K562 (cell line): ENCODE data around the gene HMOX2. TPM values are rescaled to one million over a fixed set of nuclear protein-coding genes. Genes with fewer than 3 reads are reported as not detected.

Experiments used
- ATAC-seq: fragments of 200-7000 bp; cut with Tn5 transposase; 3 replicates; pipeline ENCODE4 v1.9.1; 2020; ENCODE audit warnings: moderate library complexity
- BruUV-seq: library from RNA; stranded (reverse); fragments of 400-500 nt; replicated peaks from 2 replicates; lab custom pipeline; 2021; lab: Mats Ljungman, UMichigan
- CTCF ChIA-PET: fragments of 300-600 bp; formaldehyde crosslinking; extraction: SDS; loops from one replicate; lab custom pipeline; 2021; ENCODE audit warnings: low intra/inter-chr PET ratio; lab: Yijun Ruan, JAX
- POLR2A ChIA-PET: fragments of 300-600, 350-650 bp; sonication (Branson Sonifier 250); formaldehyde crosslinking; extraction: SDS; loops from one replicate; lab custom pipeline; 2021; ENCODE audit warnings: antibody characterized with exemption, inconsistent platforms; lab: Yijun Ruan, JAX
- DNase-seq, 4 experiments: peaks; one replicate each; pipeline versions ENCODE4 v3.0.0 to v3.0.0-alpha.2; 2011 to 2018; ENCODE audit warnings: low spot score in 3 of 4, mixed read lengths in 3 of 4; ENCODE audit errors: extremely low read depth in 1 of 4
- FAIRE-seq: peaks from 2 replicates; lab custom pipeline; 2011; peaks lifted over from hg19 to GRCh38; lab: Jason Lieb, UNC
- H2AFZ ChIP-seq: 2 replicates; pipeline ENCODE4 v1.6.0; 2011; ENCODE audit warnings: low read depth, low read length, control low read depth, inconsistent platforms
- H3K27ac ChIP-seq: fragments of 200-600 bp; 3 replicates; pipeline ENCODE4 v1.8.0; 2011; ENCODE audit warnings: low read depth, mild to moderate bottlenecking, control low read depth, inconsistent platforms, low read length, moderate library complexity, mixed read lengths; ENCODE audit errors: extremely low read depth
- H3K27me3 ChIP-seq, 2 experiments: fragments of 300-600 bp in 1 of 2; 2 replicates in 1 of 2; 3 replicates in 1 of 2; pipeline versions ENCODE4 v1.6.0 to v1.8.0; 2011; ENCODE audit warnings: inconsistent platforms in 2 of 2, low read length in 2 of 2, mild to moderate bottlenecking in 1 of 2, mixed read lengths in 1 of 2, moderate library complexity in 1 of 2; ENCODE audit not compliant: control insufficient read depth in 2 of 2, insufficient read depth in 2 of 2
- H3K36me3 ChIP-seq: fragments of 300-600 bp; 3 replicates; pipeline ENCODE4 v1.8.0; 2011; ENCODE audit warnings: mild to moderate bottlenecking, low read length, inconsistent platforms; ENCODE audit not compliant: control insufficient read depth, insufficient read depth
- H3K4me1 ChIP-seq, 2 experiments: fragments of 200-600 bp in 1 of 2; replicated peaks in 1 of 2; 2 replicates in 1 of 2; 3 replicates in 1 of 2; pipeline versions ENCODE4 v1.5.1 to v1.8.0; 2011; ENCODE audit warnings: inconsistent platforms in 2 of 2, low read length in 2 of 2, mild to moderate bottlenecking in 1 of 2, mixed read lengths in 1 of 2, moderate library complexity in 1 of 2; ENCODE audit not compliant: control insufficient read depth in 2 of 2, insufficient read depth in 2 of 2
- H3K4me2 ChIP-seq: 2 replicates; pipeline ENCODE4 v1.6.1; 2011; ENCODE audit warnings: low read length, control low read depth, inconsistent platforms, mixed read lengths; ENCODE audit not compliant: insufficient read depth
- H3K4me3 ChIP-seq: fragments of 200-600 bp; sonication (generic), shearing (Covaris generic); 2 replicates; pipeline ENCODE4 v1.5.1; 2016; ENCODE audit warnings: control low read depth, inconsistent platforms
- H3K79me2 ChIP-seq: fragments of 200-600 bp; 3 replicates; pipeline ENCODE4 v1.8.0; 2011; ENCODE audit warnings: low read length, inconsistent platforms; ENCODE audit not compliant: control insufficient read depth, insufficient read depth
- H3K9ac ChIP-seq, 2 experiments: 2 replicates each; pipeline versions ENCODE4 v1.6.0 to v1.6.1; 2011; ENCODE audit warnings: low read depth in 2 of 2, low read length in 2 of 2, control low read depth in 1 of 2, inconsistent platforms in 1 of 2, mild to moderate bottlenecking in 1 of 2, mixed read lengths in 1 of 2; ENCODE audit not compliant: insufficient read depth in 1 of 2
- H3K9me1 ChIP-seq: one replicate; pipeline ENCODE4 v1.6.0; 2011; ENCODE audit warnings: inconsistent platforms, mild to moderate bottlenecking, low read length, moderate library complexity; ENCODE audit not compliant: control insufficient read depth, insufficient read depth
- H3K9me3 ChIP-seq: replicated peaks from 2 replicates; pipeline ENCODE4 v1.5.1; 2011; ENCODE audit warnings: low read depth, low read length, inconsistent platforms; ENCODE audit not compliant: control insufficient read depth, insufficient read depth
- H4K20me1 ChIP-seq: replicated peaks from 2 replicates; pipeline ENCODE4 v1.6.1; 2011; ENCODE audit warnings: low read length, inconsistent platforms, mixed read lengths; ENCODE audit not compliant: control insufficient read depth, insufficient read depth
- ASH1L ChIP-seq: fragments of 450-650 bp; IDR thresholded peaks from 2 replicates; pipeline ENCODE4 v1.6.1; 2018; ENCODE audit warnings: borderline replicate concordance, mild to moderate bottlenecking, low read depth; ENCODE audit not compliant: partially characterized antibody
- HLTF ChIP-seq: fragments of 450-650 bp; IDR thresholded peaks from 2 replicates; pipeline ENCODE4 v1.6.1; 2016
- NR3C1 ChIP-seq: sonication (generic); formaldehyde crosslinking; IDR thresholded peaks from 2 replicates; pipeline ENCODE4 v1.8.1; 2022; ENCODE audit warnings: missing genetic modification reagents
- POLR2G ChIP-seq: fragments of 200-400 bp; formaldehyde crosslinking; IDR thresholded peaks from 2 replicates; pipeline ENCODE4 v1.6.1; 2017; ENCODE audit warnings: low read depth, mild to moderate bottlenecking, antibody characterized with exemption, low read length, moderate library complexity
- WGBS: fragments of 100-300 bp; shearing (Covaris generic); methylation state at CpG from one replicate; pipeline ENCODE4 v1.1.6; 2016; ENCODE audit warnings: low coverage, mixed read lengths; ENCODE audit not compliant: insufficient coverage; ENCODE audit errors: missing lambda C conversion rate; 5-methylcytosine and 5-hydroxymethylcytosine counted together
- in situ Hi-C: fragments of 300-500 bp; cut with MboI; formaldehyde crosslinking; loops from 4 replicates; pipeline ENCODE4 v1.15.0; 2018; ENCODE audit warnings: inconsistent platforms, mixed read lengths
- intact Hi-C: fragments of 100-400 bp; cut with micrococcal nuclease; formaldehyde crosslinking; loops from 2 replicates; pipeline ENCODE4 v1.14.2; 2022
- polyA plus RNA-seq, 8 experiments: library from polyadenylated mRNA; depleted of rRNA in 4 of 8; stranded (reverse) in 5 of 8; unstranded in 3 of 8; fragments of >200 nt; fragmentation: Nextera tagmentation in 2 of 8; fragmentation: Illumina TruSeq in 1 of 8; extraction: Ambion mirVana in 2 of 8; extraction: Trizol in 1 of 8; gene quantifications; 2 replicates each; pipeline versions ENCODE4 v1.2.1 to v1.2.3, GENCODE V29; 2011 to 2014; ENCODE audit warnings: inconsistent platforms in 1 of 8, missing spikeins in 1 of 8
- total RNA-seq, 7 experiments: library from RNA; depleted of rRNA in 6 of 7; stranded (reverse); fragments of >200 nt in 6 of 7; fragmentation: Illumina TruSeq in 2 of 7; extraction: Trizol in 2 of 7; gene quantifications; 2 replicates each; pipeline versions ENCODE4 v1.2.1 to v1.2.3, GENCODE V29; 2011 to 2021; ENCODE audit warnings: low replicate concordance in 1 of 7

HMOX2 gene
- total and polyA plus RNA-seq, 9 of the 15 experiments (the other 6 are each of a cell fraction or from before 2014, with no cell fraction given) = 26.8 to 87.4 (median 57.4) TPM

DNA sequence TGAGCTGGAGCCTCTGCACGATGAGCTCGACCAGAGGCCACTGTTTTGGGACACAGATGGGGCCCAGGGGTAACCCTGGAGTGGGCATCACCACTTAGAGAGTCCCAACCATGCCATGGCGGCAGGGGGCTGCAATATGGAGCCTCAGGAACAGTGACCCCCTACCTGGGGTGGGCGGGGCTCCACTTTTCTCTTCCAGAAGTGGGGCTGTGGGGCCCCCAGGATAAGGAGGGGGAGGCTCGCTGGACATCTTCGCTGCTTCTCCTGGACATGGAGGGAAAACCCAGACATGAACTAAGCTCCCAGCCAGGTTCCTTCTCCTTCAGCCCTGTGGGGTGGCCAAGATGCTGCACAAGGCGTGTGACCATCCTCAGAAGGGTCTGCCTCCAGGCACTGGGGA is 37.7 kb downstream of the HMOX2 start:
- WGBS = 87% methylated on average over 7 of the region's 7 CpGs
- no peak for ATAC-seq
- H3K4me1 ChIP-seq = peaks cover 0 to 14% of the 10 kb centered on the region in 2 experiments; a peak in 2 of 5 replicates
- 0 out of 2 replicates have a peak, but pooled peaks cover 3% of the 10 kb centered on the region for H4K20me1 ChIP-seq
- H3K36me3 ChIP-seq = peaks cover 41% of the 10 kb centered on the region; the same call in 2 of the 3 replicates
- peak overlapping the region in 1 of 2 experiments; percentile 57; a peak in 1 of 4 replicates for H3K9ac ChIP-seq
- H2AFZ ChIP-seq = no peak overlapping the region
- TF ChIP-seq POLR2G = 0 out of 2 replicates have a peak, but pooled peaks have one; percentile 1
- TF ChIP-seq NR3C1 (CRISPR knock-in tag) = no peak
- TF ChIP-seq, all 486 proteins: peak for 1
- Histone ChIP-seq H3K27ac (no peak overlapping the region), H3K9me1 (no peaks in the 10 kb centered on the region), H3K79me2 (no peaks in the 10 kb centered on the region), H3K9me3 (no peaks in the 10 kb centered on the region), H3K27me3 (no peaks in the 10 kb centered on the region), H3K4me3 (no peak overlapping the region), H3K4me2 (no peak overlapping the region)
- intact Hi-C loops (no loop called here), in situ Hi-C loops (loop anchor here (10.0 kb wide), 1 partner anchor 441 kb away; the partner anchor contains the start of gene SEC14L5)
- CTCF ChIA-PET = no interaction called here
- FAIRE-seq = no peak
- POLR2A ChIA-PET = interaction anchor here (0.6 kb wide), 2 partner anchors 8 to 408 kb away, joined by 3 to 4 read pairs; no protein-coding TSS in a partner anchor
- BruUV-seq = no TSS peak
- no peak for DNase-seq

GRCh38 chr16:4514606-4515005 is 38.4 kb downstream of the HMOX2 start:
- in situ Hi-C loops = loop anchor here (10.0 kb wide), 1 partner anchor 440 kb away; the partner anchor contains the start of gene SEC14L5
- Histone ChIP-seq H3K9me3 (no peaks in the 10 kb centered on the region), H3K9me1 (no peaks in the 10 kb centered on the region), H3K9ac (peak overlapping the region in 1 of 2 experiments; percentile 63; a peak in 1 of 4 replicates), H2AFZ (no peak overlapping the region), H4K20me1 (0 out of 2 replicates have a peak, but pooled peaks cover 3% of the 10 kb centered on the region), H3K4me2 (no peak overlapping the region), H3K79me2 (no peaks in the 10 kb centered on the region), H3K27ac (no peak overlapping the region), H3K36me3 (peaks cover 34% of the 10 kb centered on the region; the same call in 1 of the 3 replicates), H3K4me1 (peaks cover 0 to 14% of the 10 kb centered on the region in 2 experiments; a peak in 2 of 5 replicates), H3K4me3 (no peak overlapping the region), H3K27me3 (no peaks in the 10 kb centered on the region)
- ChIA-PET CTCF (no interaction called here), POLR2A (interaction anchor here (0.6 to 1.0 kb wide), 2 partner anchors 12 to 408 kb away, joined by 3 read pairs; no protein-coding TSS in a partner anchor)
- no peak for TF ChIP-seq HLTF
- no peak for TF ChIP-seq ASH1L
- peak; percentile 22; the same call in 1 of the 2 replicates for TF ChIP-seq POLR2G
- FAIRE-seq (no peak), DNase-seq (no peak), ATAC-seq (no peak)
- BruUV-seq = no TSS peak
- 53% methylated on average over 6 of the region's 7 CpGs for WGBS
- intact Hi-C loops = no loop called here
